ENCODE measurements around the gene MSL1. TPM values are rescaled to one million over a fixed set of nuclear protein-coding genes. Genes with fewer than 3 reads are reported as not detected.

Gene MSL1
- total RNA-seq, 1 experiment from 2014 or later: 96.3 TPM

- H3K36me3 ChIP-seq (ENCODE audit: control insufficient read depth, insufficient read depth, low read length): peaks cover 41% of the 10 kb centered on the region
- CTCF ChIA-PET: interaction anchor here (1.0 to 3.1 kb wide), 3 partner anchors 11 to 55 kb away, joined by 3 to 42 read pairs (median 7); no protein-coding TSS in a partner anchor
- H3K27me3 ChIP-seq (ENCODE audit: control insufficient read depth, insufficient read depth, low read length): no peaks in the 10 kb centered on the region
- peak; percentile 67 for ATAC-seq
- no peaks in the 10 kb centered on the region for H3K4me1 ChIP-seq (ENCODE audit: control insufficient read depth, insufficient read depth, low read length)
- intact Hi-C loops (cut with micrococcal nuclease; ENCODE audit: unreplicated experiment) (loop anchor here (1.0 kb wide), 1 partner anchor 54 kb away; no protein-coding TSS in a partner anchor), in situ Hi-C loops (cut with HindIII; ENCODE audit: low pct_unique_long_range_greater_than_20kb, low sequenced_read_pairs) (no loop called here)
- TF ChIP-seq CTCF (IDR thresholded peaks at IDR 0.05): no peak
- no peak for TF ChIP-seq REST (IDR thresholded peaks at IDR 0.05; ENCODE audit: insufficient read depth in 1 of 2, low read depth in 2 of 2, low read length in 1 of 2)
- no peak for TF ChIP-seq TCF7L2 (IDR thresholded peaks at IDR 0.05; ENCODE audit: low read depth, low read length)
- no peak for TF ChIP-seq SIN3A (IDR thresholded peaks at IDR 0.05; ENCODE audit: borderline replicate concordance, insufficient read depth, low read depth, low read length)
- TF ChIP-seq POLR2AphosphoS5 (IDR thresholded peaks at IDR 0.05; ENCODE audit: low read depth, low read length): no peak
- BruUV-seq (replicated peaks): no TSS peak
- POLR2A ChIA-PET: interaction anchor here (0.6 kb wide), 1 partner anchor 45 kb away, joined by 3 read pairs; no protein-coding TSS in a partner anchor
- H3K27ac ChIP-seq (ENCODE audit: low read length): no peak overlapping the region
- no peaks in the 10 kb centered on the region for H3K9me3 ChIP-seq (ENCODE audit: control insufficient read depth, insufficient read depth, low read depth, low read length)
- DNase-seq (ENCODE audit: low read depth, low spot score): no peak
- H3K4me3 ChIP-seq (ENCODE audit: low read depth in 2 of 2, low read length in 2 of 2): no peak overlapping the region
These were observed 46.0 kb downstream of the MSL1 start for GRCh38 chr17:40167685-40168261.

DNA sequence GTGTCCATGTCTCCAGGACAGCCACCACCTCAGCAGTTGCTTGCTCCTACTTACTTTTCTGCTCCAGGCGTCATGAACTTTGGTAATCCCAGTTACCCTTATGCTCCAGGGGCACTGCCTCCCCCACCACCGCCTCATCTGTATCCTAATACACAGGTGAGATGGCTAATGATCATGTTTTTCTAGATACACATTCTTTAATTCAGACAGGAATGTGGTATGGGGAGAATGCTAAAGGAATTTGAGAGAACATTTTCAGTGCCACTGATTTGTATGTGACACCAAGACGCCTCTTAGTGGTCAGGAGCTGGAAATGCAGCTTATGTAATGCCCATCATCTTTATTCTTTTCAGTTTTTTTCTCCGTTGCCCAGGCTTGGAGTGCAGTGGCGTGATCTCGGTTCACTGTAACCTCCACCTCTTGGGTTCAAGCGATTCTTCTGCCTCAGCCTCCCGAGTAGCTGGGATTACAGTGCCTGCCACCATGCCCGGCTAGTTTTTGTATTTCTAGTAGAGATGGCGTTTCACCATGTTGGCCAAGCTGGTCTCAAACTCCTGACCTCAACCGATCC lies 46.6 kb downstream of the MSL1 start:
- H3K9me3 ChIP-seq (ENCODE audit: control insufficient read depth, insufficient read depth, low read depth, low read length): no peaks in the 10 kb centered on the region
- intact Hi-C loops (cut with micrococcal nuclease; ENCODE audit: unreplicated experiment) (loop anchor here (1.0 kb wide), 1 partner anchor 55 kb away; no protein-coding TSS in a partner anchor), in situ Hi-C loops (cut with HindIII; ENCODE audit: low pct_unique_long_range_greater_than_20kb, low sequenced_read_pairs) (no loop called here)
- no peaks in the 10 kb centered on the region for H3K4me1 ChIP-seq (ENCODE audit: control insufficient read depth, insufficient read depth, low read length)
- no peak overlapping the region for H3K27ac ChIP-seq (ENCODE audit: low read length)
- DNase-seq (ENCODE audit: low read depth, low spot score): peak; percentile 41
- no peak overlapping the region for H3K4me3 ChIP-seq (ENCODE audit: low read depth in 2 of 2, low read length in 2 of 2)
- H3K27me3 ChIP-seq (ENCODE audit: control insufficient read depth, insufficient read depth, low read length): no peaks in the 10 kb centered on the region
- POLR2A ChIA-PET: interaction anchor here (0.6 to 1.1 kb wide), 4 partner anchors 26 to 56 kb away, joined by 3 to 4 read pairs (median 4); no protein-coding TSS in a partner anchor
- no TSS peak for BruUV-seq (replicated peaks)
- CTCF ChIA-PET: interaction anchor here (0.6 to 3.1 kb wide), 6 partner anchors 11 to 155 kb away, joined by 3 to 42 read pairs (median 5); no protein-coding TSS in a partner anchor
- TF ChIP-seq TCF7L2 (IDR thresholded peaks at IDR 0.05; ENCODE audit: low read depth, low read length): no peak
- no peak for TF ChIP-seq REST (IDR thresholded peaks at IDR 0.05; ENCODE audit: insufficient read depth in 1 of 2, low read depth in 2 of 2, low read length in 1 of 2)
- peak; percentile 87 for TF ChIP-seq CTCF (IDR thresholded peaks at IDR 0.05)
- H3K36me3 ChIP-seq (ENCODE audit: control insufficient read depth, insufficient read depth, low read length): peaks cover 41% of the 10 kb centered on the region
- ATAC-seq: peak; percentile 83

Measured in Panc1 (cell line).